Central memory CD4-positive, alpha-beta T cell (primary cell): ENCODE data around the gene CRAT.

Source experiments
- DNase-seq: peaks from one replicate; pipeline ENCODE4 v3.0.0; 2022

Gene CRAT

DNA sequence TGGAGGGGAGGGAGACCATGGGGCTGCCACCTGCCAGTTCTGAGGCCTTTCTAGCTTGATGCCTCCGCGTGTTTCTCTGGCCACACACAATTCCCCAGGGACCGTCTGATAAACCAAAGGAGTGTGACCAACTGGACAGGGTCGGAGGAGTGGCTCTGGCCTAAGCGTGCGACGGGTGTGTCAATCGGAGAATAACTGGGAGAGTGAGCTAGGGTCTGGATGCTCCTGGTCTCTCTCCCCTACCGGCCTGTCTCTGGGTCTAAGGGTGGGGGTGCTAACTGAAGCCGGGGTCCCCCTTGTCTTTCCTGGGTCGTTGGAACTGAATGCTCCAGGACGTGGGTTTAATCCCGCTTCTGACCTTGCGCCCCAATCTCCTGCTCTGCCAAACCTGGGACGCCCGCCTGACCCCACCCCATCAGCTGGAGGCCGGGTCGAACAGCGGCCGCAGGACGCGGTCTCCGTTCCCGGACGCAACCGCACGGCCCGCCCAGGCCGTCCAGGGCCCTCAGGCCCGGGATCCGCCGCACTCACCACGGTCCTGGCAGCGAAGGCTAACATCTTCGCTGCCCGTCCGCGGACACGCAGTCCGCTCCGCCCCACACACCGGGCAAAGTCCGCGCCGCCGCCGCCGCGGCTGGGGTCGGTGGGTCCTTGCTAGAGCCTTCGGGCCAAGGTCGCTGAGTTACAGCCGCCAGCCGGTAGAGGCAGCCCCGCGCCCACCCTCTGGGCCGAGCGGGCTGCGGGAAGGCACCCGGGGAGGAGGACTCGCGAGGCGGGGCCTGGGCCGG, 447 bp downstream of the CRAT start:
- DNase-seq, result no peak

DNA sequence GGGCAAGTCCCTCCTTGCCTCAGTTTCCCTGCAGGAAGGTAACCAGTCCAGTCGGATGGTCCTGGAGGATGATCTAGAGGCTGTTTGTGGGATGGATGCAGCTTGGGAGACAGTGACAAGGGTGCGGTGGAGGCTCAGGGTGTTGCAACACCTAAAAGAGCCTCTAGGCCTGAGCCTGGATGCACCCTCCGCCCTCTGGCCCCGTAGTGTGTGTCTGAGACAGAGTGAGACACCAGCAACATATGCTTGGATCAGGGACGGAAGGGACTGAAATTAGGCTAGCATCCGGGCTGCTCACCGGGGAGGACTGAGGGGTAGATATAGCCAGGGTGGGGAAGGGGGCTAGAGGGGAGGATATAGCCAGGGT, 1.1 kb downstream of the CRAT start:
- no peak for DNase-seq

DNA sequence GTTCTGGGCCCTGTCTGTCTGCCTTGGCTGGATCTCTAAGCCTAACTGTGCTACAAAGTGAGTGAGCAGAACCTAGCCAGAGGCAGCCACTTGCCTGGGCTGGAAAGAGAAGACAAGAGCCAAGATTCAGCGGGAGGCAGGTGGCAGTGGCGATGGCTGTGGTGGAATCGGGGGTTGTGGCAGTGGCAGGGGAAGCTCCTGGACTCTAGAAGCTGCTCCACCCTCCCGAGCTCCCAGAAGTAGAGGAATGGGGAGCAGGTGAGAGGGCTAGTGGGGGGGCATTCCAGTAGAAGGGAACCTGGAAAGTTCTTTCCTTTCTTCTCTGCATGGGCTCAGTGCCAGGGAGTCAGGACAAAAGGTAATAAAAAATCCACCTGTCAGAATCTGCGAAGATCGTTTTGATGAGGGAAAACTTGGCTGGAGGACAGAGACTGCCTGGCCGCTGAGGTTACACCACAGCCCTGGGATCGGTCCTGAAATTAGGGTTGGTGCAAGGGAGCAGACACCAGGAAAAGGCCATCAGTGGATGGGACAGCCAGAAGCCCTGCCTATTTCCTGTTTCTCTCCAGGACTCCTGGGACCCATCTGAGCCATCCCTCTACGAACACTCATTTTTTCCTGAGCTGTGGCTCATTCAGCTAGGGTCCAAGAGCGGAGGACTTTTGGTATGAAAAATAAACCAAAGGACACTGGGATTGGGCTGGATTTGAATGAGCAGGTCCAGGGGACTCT, 1.6 kb downstream of the CRAT start:
- no peak for DNase-seq

DNA sequence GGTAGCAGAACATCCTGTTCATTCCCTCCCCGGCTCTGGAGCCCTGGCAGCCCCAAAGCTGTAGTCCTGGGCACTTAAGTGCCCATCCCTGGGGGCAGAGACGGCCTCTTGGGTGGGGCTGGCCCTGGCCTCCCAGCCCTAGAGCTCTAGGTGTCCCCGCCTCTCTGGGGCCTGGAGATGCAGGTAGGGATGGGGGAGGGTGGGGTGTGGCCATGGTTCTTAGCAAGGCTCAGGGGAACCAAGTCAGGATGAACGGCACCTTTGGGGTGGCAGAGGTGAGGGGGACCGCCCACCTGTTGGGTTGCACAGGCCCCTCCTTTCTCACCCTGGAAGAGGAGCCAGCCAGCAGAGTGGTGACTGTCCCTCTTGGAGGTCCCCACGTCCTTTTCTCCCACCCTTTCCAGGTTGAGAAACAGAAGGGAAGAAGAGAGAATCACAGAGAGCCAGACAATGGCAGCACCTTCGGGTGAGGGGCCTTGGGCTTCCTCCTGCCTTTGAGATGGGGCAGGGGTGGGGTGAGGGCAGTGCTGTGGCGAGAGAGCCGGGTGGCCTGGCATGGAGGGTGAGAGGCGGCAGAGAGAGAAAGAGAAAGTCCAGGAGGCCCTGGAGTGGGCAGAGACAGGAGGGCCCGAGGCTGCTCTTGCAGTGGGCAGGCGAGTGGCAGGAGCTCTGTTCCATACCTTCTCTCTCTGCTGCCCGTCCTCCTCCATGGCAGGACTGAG, 2.3 kb downstream of the CRAT start:
- DNase-seq, result no peak

DNA sequence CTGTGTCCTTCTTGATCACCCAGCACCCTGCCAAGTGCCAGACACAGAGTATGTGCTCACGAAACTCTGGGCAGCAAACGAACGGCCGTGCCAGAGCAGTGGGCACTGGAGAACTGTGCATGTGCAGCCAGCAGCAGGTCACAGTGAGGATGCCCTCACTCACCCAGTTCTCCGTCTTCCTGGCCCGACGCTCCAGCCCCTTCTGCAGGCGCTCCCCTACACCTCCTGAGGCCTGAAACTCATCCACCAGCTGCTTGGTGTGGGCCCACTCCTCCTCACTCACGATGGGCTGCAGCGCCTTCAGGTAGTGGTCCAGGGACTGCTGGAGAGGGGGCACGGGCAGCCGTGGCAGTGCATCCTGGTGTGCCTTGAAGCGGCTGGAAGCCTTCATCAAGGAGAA, 2.9 kb downstream of the CRAT start:
- no peak for DNase-seq

DNA sequence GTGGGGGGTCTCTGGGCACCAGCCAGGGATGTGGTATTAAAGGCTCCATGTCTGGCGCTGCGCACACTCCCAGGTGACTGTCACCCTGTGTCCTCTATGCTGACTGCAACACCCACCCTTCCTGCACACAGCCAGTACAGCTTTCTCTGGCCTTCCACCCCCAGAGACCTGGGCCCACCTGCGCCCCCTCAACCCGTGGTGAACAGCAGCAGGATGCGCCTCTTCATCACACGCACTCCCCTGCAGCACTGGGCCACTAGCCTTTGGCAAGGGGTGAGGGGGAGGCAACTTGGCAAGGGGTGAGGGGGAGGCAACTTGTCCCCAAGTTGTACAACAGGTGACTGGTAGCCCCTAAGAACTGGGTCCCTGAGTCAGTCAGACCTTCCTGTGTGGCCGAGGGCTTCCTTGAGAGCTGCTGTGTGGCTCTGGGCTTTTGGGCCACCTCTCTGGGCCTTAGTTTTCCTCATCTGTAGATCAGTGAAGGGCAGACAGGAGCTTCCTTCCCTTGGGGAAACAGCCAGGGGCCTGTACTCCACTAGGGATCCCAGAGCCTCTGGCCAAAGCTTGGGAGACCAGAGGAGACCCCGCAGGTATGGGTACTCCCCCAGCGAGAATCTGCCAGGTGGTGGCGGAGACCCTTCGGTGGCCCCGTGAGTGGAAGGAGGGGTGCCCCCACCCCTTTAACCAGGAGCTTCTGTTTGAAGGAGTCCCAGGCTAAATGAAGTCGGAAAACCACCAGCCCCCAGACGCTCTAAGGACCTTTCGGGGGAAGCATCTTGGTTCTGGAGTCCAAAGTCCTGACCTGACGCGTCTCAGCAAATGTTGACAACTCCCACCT, 4.5 kb downstream of the CRAT start:
- DNase-seq, result no peak

DNA sequence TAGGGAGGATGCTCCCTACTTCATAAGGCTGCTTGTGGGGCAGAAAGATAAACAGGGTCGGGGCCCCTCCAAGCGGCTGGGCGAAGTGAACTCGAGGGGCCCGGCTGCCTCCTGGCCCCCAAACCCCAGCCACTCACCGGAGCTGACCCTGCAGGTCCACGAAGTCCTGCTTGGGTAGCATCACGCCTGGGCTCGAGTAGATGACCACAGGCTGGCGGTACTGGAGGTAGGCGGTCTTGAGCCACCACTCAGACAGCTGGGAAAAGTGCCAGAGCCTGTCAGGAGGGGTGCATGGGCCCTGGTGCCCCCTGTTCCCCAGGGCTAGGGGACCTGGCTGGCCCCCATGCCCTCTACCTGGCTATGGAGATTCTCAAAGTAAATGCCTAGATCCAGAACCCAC, 6.5 kb downstream of the CRAT start:
- no peak for DNase-seq

DNA sequence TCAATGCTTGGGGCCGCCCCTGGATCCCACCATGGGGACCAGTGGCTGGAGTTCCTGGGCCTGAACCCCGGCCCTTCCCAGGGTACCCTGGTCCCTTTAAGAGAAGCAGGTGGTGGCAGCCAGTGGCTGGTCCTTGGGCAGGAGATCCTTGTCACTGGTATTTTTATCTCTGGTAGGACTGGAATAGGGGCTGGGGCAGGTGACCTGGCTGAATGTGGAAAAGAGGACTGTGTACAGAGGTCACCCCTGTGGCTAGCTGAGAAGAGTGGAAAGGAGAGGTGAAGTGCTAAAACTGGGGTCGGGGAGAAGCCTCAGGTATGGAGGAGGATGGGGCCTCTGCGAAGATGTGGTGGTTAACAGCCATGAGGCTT, 7.0 kb downstream of the CRAT start:
- DNase-seq, result no peak

DNA sequence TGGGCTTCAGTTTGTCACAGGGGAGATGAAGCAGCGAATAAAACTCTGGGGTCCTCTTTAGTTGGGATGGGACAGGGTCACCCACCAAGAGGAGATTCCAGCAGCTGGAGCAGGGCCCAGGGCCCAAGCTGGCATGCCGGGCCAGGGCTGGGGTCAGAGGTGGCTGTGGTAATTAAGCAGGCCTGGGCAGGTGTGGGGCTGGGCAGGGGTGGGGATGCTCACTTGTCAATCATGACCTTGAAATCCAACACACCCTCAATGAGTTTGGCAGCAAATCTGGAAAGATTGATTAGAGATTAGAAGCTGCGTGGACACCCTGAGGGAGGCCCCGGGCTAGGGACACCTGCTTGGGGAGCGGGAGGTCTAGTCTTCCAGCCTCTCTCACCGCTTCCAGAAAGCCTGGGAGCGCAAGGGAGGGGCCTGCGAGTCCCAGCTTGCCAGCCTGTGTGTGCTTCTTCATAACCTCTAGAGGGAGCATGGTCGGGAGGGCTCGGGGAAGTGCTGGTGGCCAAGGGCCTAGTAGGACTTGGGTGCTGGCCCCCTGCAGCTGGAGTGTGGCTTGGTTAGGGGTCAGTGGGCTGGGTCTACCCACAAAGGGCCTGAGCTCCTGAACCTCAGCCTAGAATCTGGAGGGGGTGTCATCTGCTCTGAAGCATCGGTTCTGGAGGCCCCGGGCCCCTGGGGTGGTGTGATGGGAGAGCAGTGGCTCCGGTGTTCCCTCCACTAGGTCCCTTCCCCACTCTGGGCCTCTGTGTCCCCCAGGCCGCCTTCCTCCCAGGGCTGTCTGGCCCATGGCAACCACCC, 7.6 kb downstream of the CRAT start:
- DNase-seq, result no peak

DNA sequence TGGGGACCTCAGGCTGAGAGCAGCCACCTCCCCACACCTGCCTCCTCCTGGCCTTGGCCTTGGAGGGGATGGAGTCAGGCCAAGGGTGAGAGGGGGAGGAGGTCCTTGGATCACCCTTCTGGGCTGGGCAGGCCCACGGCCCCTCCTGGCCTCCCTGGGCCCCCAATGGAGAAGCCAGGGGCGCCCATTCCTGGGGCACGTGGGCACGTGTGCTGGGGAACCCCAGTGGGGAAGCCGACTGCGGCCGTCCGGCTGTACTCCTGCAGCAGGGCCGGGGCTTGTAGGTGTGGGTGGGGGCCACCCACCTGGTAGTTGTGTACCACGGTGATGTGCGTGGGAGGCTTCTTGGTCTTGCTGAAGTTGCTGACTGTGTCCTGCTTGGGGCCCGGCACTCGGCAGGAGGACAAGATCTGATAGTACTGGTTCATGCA, 8.5 kb downstream of the CRAT start:
- DNase-seq, result no peak

DNA sequence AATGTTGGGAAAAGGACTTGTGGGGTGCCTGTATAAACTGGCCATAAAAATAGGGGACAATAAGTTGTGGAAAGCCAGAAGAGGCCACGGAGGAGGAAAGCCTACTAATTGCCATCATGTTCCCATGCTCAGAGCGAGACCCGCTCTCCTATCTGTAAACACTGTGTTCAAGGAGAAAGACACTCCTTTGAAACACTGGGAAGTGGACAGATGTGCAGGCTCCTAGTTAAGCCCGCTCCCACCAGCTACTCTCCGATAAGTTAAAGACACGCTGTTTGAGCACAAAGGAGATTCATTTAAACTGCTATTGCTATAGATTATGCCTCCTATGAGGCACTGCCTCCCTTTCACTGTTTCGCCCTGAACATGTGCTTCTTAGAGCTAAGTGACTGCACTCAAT, 9.3 kb downstream of the CRAT start:
- DNase-seq, result no peak

DNA sequence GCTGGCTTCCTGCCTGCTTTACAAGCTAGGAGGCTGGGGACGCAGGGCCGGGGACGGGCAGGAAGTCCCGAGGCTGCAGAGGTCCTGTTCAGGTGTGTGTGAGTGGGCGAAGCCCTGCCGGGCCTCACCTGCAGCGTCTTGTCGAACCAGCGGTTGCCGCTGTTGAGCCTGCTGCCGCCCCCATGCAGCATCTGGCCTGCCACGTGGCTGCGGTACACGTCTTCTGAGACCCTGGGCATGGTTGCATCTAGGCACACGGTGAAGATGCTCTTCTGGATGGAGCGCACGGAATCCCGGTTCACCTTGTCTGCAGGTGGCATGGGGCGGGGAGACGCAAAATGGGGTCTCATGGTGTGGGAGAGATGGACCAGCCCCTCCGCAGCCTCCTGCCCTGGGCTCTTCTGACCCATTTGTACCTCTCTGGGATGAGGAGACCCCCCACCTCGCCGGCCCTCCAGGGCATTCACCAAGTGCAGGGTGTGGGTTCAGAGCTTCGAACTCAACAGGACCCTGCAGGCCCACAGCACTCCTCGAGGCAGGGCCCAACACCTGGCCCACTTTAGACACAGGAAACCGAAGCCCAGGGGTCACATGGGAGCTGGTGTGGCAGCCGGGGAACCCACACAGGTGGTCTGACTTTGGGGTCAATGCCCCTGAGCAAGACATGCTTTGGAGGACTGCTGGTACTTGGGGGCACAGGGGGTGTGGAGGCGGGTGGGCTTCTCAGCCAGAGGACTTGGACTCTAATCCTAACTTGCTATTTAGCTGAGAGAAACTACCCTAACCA, 10.0 kb downstream of the CRAT start:
- no peak for DNase-seq

DNA sequence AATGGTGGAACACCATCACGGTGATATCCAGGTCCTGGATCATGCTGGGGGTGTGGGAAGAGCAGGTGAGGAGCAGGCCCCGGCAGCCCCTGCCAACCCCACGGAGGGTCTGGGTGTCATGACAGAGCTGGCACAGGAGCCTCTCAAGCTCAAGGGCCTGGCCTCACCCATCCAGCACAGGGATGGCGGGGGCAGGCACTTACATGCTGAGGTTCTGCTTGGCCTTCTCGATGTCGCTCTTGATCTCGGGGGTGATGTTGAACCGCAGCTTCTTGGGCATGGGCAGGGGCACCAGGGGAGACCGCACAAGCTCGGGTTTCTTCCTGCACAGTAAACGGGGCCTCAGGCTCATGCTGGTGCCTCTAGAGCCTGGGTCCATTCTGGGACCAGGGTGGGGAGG, 12.3 kb downstream of the CRAT start:
- DNase-seq, result no peak

DNA sequence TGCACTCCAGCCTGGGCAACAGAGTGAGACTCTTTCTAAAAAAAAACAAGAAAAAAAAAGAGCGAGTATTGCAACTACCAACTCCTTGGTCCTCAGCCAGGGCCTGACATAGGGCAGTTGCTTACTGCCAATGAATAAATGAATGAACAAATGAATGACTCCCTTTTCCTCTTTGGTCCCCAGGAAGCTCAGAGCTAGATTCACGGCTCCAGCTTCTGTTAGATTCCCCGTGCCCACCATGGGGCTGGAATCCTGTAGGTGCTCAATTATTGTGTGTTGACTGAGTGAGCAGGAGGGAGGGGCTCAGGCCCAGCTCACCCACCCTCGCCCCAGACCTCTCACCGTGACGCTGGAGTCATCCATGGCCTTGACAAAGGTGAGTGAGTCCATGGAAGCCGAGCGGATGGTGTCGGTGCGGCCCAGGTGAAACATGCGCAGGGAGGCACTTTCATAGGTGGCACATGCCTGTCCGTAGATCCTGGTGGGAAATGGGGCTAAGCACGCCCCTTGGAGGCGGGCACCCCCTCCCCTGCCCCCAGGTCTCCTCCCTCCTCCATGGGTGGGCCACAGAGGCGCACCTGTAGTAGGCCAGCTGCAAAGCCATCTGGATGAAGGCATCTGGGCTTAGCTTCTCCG, 12.8 kb downstream of the CRAT start:
- no peak for DNase-seq

DNA sequence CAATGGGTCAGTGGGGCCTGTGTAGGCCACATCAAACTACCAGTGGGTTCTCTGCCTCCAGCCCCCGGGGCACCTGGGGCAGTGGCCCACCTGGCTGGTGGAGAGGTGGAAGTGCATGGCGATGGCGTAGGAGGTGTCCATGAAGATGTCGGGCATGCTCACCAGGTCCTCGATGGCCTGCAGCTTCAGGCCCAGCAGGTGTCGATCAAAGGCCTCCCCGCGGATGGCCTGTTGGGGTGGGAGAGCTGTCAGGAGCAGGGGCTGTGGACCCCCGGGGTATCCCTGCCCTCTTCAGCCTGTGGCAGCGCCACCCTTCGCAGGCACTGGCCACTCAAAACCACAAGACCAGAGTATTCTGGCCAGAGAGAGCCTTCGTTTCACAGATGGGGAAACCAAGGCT, 14.7 kb downstream of the CRAT start:
- DNase-seq, result no peak

DNA sequence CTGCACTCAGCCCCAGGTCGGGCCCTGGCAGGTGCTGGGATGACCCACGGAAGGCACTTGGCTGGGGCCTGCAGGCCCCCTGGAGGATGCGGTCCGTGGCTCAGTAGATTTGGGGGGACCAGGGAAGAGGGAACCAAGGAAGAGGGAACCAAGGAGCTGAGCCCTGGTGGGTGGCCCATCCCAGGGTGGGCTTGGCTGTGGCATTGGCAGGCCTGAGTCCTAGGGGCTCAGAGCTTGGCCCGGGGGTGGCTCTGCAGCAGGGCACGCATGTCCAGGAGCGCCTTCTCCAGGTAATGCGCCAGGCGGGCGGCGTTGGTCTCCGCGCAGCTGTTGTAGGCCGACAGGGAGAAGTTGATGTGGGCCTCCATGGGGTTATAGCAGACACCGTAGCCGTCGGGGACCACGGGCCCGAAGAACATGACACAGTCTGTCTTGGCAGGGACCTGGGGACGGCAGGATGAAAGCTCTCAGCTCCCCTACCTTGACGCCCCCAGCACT, 15.4 kb downstream of the CRAT start:
- no peak for DNase-seq

DNA sequence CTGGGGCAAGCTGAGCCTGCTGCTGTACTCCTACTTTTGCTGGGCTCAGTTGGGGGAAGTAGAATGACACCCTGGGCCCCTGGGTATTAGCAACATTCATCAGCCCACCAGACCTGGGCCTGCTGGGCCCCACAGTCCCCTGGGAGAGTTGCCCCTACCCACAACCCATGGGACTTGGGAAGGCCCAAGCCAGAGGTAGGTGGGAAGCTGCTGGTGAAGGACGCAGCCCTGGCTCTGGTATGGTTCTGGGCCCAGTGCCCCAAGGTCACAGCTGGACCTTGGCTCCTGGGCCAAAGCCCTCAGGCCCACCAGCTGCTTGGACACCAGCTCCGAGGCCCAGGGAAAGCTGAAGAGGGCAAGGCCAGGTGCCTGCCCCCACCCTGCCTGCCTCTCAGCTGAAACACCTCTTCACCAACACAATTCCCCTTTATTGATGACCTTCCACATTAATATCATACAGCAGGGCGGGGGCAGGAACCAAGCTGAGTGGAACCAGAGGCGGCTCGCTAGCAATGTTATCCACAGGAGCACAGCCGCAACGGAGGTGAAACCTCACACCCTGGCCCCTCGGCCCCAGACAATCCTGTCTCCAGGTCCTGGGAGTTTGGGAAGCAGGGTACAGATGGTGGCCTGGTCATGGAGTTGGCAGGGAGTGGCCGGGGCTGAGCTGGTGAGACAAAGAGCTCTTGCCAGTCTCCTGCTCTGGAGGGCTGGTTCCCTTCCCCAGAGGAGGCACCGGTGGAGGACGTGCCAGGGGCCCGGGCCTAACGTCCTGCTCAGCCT, 16.0 kb downstream of the CRAT start:
- DNase-seq, result no peak

DNA sequence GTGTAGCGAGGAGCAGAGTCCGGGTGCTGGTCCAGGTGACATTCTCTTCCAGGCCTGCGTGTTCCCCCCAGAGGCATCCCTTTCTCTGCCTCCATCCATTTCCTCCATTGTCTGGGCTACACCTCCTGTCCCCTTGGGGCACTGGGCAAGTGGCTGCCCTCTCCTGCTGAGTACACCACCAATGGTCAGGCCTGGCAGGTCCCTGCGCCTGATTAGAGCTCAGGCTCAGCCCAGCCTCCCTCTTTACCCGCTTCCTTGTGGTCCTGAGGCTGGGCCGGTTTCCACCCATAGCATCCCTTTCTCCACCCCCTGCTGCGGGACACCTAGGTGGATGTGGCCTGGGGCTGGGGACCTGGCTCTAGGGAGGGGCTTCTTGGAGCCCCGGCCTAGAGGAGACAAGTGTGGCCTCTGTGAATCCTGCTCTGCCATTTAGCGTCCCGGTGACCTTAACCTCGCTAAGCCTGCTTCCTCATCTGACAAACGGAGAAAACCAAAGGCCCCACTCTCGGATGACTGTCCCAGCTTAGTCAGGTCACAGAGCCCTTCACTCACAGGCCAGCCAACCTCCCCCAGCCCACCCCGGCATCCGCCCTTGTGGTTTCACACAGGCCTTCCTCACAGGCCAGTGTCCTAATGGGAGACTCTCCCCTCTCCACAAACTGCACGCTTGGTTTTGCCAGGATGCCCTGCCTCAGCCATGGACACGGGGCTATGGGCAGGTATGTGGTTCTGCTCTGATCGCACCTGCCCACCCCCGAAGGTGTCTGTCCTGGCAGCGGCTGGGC, 16.8 kb downstream of the CRAT start:
- DNase-seq, result no peak

DNA sequence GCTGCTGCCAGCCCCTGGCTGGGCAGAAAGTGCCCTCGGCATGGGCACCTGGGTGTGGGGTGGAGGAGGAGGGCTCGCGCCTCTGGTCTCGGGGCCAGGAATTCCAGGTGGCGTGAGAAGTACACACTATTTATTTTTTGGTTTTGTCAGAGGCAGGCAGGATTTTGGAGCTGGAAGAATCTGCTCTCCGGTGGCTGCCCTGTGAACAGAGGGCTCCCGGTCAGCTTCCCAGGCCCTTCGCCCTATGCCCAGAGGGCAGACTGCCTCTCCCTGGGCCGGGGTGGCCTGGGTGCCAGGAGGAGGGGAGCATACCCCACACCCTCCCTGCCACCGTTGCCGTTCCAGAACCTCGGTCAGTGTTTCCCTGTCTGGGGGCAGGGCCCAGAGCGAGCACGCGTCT, 21.3 kb downstream of the CRAT start:
- no peak for DNase-seq
